Measurements from ENCODE around the gene C1orf146. TPM values are rescaled to one million over a fixed set of nuclear protein-coding genes. Genes with fewer than 3 reads are reported as not detected.

The C1orf146 gene
- total RNA-seq, 1 donor from 2014 or later, result not detected

DNA sequence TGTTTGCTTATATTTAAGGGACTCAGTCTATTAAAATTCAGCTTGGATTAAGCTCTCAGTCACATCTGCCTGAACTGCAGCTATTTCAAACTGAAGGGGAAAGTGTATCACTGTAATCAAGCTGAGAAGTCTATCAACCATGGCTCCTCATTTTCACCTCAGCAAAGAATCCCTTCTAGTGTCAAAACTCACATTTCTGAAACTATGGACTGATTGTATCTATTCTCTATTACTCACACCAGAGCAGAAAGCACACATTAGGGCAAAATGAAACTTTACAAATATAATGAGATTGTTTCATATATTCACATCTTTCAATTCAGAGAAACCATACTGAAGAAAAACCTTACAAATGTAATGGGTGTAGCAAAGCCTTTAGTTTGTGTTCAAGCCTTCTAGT lies 14.6 kb upstream of the C1orf146 start:
- Histone ChIP-seq H3K27ac (no peak overlapping the region), H3K4me1 (no peaks in the 10 kb centered on the region), H3K27me3 (no peaks in the 10 kb centered on the region), H3K9me3 (peaks cover 0 to 12% of the 10 kb centered on the region in 2 donors), H3K4me3 (no peak overlapping the region), H3K36me3 (no peaks in the 10 kb centered on the region)
- TF ChIP-seq, protein P1, sequence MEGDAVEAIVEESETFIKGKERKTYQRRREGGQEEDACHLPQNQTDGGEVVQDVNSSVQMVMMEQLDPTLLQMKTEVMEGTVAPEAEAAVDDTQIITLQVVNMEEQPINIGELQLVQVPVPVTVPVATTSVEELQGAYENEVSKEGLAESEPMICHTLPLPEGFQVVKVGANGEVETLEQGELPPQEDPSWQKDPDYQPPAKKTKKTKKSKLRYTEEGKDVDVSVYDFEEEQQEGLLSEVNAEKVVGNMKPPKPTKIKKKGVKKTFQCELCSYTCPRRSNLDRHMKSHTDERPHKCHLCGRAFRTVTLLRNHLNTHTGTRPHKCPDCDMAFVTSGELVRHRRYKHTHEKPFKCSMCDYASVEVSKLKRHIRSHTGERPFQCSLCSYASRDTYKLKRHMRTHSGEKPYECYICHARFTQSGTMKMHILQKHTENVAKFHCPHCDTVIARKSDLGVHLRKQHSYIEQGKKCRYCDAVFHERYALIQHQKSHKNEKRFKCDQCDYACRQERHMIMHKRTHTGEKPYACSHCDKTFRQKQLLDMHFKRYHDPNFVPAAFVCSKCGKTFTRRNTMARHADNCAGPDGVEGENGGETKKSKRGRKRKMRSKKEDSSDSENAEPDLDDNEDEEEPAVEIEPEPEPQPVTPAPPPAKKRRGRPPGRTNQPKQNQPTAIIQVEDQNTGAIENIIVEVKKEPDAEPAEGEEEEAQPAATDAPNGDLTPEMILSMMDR (IDR thresholded peaks at IDR 0.05), result no peak
- no peak for DNase-seq (ENCODE audit: low spot score in 2 of 2)
- intact Hi-C loops (cut with DNase I), result no loop called here

DNA sequence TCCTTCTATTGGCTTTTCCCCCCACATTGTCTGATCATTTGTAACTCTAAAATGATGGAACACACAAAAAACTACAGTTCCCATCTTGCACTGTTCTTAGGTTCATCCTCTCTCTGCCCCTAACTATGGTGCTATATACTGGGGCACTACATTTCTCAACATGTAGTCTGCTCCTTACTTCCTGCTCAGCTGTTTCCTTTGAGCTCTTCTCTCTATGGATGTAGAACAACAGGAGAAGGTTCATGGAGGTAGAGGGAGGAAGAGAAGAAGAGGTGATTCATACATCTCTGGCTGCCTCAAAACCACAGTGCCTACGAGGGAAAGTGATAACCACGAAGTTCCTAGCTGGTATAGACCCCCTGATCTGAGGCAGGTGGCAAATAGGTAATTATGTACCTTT lies 7.0 kb upstream of the C1orf146 start:
- no peak for DNase-seq (ENCODE audit: low spot score in 2 of 2)
- H3K4me3 ChIP-seq, result no peak overlapping the region
- peaks cover 0 to 12% of the 10 kb centered on the region in 2 donors for H3K9me3 ChIP-seq
- TF ChIP-seq, protein P1 (IDR thresholded peaks at IDR 0.05), result no peak
- H3K4me1 ChIP-seq, result no peaks in the 10 kb centered on the region
- intact Hi-C loops (cut with DNase I), result no loop called here
- no peaks in the 10 kb centered on the region for H3K27me3 ChIP-seq
- no peaks in the 10 kb centered on the region for H3K36me3 ChIP-seq
- no peak overlapping the region for H3K27ac ChIP-seq

DNA sequence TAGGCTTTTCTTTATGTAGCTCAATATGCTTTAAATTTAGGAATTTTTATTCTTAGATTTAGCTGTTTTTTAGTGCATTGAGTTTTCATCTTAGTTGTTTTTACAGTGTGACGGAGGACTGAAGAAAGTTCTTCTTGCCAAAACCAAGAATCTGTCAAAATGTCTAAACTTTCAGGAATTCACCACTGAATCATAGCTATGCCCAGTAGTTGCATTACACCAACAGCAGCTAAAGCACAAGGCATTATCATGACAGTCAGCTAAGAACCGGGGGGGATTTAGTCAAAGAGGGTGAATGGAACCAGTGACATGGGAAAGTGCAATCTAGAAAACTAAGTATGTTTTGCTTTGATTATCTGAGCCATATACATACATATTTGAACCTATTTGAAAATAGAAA lies 6.5 kb upstream of the C1orf146 start:
- H3K27ac ChIP-seq, result no peak overlapping the region

DNA sequence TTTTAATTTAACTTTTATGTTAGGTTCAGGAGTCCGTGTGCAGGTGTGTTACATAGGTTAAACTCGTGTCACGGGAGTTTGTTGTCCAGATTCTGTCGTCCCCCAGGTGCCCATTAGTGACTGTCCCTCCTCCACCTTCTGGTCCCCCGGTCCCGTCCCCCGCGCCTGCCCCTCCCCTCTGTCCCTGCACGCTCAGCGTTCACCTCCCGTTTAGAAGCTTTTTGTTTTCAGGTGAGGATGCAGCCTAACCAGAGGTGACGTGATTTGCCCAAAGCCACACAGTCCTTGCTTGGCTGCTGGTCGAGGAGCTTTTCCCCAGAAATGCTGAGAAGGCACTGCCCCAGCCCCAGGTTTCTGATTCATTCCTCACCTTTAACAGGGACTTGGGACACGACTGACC lies 844 bp downstream of the C1orf146 start:
- TF ChIP-seq, protein P1 (IDR thresholded peaks at IDR 0.05), result no peak
- no peaks in the 10 kb centered on the region for H3K4me1 ChIP-seq
- H3K27me3 ChIP-seq, result no peaks in the 10 kb centered on the region
- H3K36me3 ChIP-seq, result no peaks in the 10 kb centered on the region
- no peak for DNase-seq (ENCODE audit: low spot score in 2 of 2)
- intact Hi-C loops (cut with DNase I), result no loop called here
- no peaks in the 10 kb centered on the region for H3K9me3 ChIP-seq
- H3K4me3 ChIP-seq, result no peak overlapping the region
- H3K27ac ChIP-seq, result no peak overlapping the region

More for the DNA sequence above, 6.5 kb upstream of the C1orf146 start:
- Histone ChIP-seq H3K9me3 (peaks cover 0 to 11% of the 10 kb centered on the region in 2 donors), H3K36me3 (no peaks in the 10 kb centered on the region), H3K27me3 (no peaks in the 10 kb centered on the region), H3K4me1 (no peaks in the 10 kb centered on the region), H3K4me3 (no peak overlapping the region)
- intact Hi-C loops (cut with DNase I), result no loop called here
- no peak for DNase-seq (ENCODE audit: low spot score in 2 of 2)
- TF ChIP-seq, protein P1 (IDR thresholded peaks at IDR 0.05), result no peak

DNA sequence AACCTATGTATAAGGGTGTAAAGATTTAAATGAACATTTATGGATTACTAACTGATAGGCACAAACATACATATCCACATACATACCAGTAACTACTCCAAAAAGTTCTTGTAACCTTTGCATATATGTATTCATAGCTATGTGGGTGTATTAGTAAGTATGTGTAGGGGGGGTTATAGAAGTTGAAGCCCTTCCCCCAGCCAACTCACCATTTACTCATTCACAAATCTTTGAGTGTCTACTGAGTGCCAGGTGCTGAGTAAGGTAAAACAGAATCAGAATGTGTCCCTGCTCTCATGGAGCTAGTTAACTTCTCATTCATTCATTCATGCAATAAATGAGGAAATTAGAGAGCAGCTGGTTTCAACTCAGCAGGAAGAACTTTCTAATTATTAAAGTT lies 1.3 kb downstream of the C1orf146 start:
- intact Hi-C loops (cut with DNase I), result no loop called here
- Histone ChIP-seq H3K27me3 (no peaks in the 10 kb centered on the region), H3K27ac (no peak overlapping the region), H3K9me3 (no peaks in the 10 kb centered on the region), H3K36me3 (no peaks in the 10 kb centered on the region), H3K4me1 (no peaks in the 10 kb centered on the region), H3K4me3 (no peak overlapping the region)
- TF ChIP-seq, protein P1 (IDR thresholded peaks at IDR 0.05), result no peak
- no peak for DNase-seq (ENCODE audit: low spot score in 2 of 2)

DNA sequence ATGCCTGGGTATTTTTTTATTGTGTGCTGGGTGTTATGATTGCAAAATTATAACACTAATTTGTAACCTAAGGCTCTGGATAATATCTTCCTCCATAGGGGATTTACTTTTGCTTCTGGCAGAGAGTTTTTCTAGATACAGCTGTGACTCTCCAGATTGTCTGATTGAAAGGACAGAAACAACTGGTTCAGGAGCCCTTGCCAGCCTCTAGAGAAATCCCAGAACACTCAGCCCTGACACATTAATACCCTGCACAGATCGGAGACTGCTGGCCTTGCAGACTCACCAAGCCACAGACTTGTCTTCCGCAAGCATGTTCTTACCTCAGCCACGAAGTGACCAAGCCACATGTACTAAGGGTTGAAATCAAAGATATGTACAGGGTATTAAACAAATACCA lies 10.7 kb downstream of the C1orf146 start:
- no peak overlapping the region for H3K4me3 ChIP-seq
- no peaks in the 10 kb centered on the region for H3K27me3 ChIP-seq
- H3K36me3 ChIP-seq, result no peaks in the 10 kb centered on the region
- TF ChIP-seq, protein P1 (IDR thresholded peaks at IDR 0.05), result no peak
- H3K4me1 ChIP-seq, result no peaks in the 10 kb centered on the region
- no peaks in the 10 kb centered on the region for H3K9me3 ChIP-seq
- no peak for DNase-seq (ENCODE audit: low spot score in 2 of 2)
- intact Hi-C loops (cut with DNase I), result no loop called here
- H3K27ac ChIP-seq, result no peak overlapping the region
